GM12874 (cell line): ENCODE results near the gene C1orf50.

Experiments used
- TF ChIP-seq, protein P1 (sequence below): IDR thresholded peaks from 2 replicates; pipeline ENCODE4 v1.5.1; 2011; ENCODE audit warnings: low read depth, mild to moderate bottlenecking, control low read depth, low read length, moderate library complexity; ENCODE audit not compliant: insufficient read depth

The C1orf50 gene

DNA sequence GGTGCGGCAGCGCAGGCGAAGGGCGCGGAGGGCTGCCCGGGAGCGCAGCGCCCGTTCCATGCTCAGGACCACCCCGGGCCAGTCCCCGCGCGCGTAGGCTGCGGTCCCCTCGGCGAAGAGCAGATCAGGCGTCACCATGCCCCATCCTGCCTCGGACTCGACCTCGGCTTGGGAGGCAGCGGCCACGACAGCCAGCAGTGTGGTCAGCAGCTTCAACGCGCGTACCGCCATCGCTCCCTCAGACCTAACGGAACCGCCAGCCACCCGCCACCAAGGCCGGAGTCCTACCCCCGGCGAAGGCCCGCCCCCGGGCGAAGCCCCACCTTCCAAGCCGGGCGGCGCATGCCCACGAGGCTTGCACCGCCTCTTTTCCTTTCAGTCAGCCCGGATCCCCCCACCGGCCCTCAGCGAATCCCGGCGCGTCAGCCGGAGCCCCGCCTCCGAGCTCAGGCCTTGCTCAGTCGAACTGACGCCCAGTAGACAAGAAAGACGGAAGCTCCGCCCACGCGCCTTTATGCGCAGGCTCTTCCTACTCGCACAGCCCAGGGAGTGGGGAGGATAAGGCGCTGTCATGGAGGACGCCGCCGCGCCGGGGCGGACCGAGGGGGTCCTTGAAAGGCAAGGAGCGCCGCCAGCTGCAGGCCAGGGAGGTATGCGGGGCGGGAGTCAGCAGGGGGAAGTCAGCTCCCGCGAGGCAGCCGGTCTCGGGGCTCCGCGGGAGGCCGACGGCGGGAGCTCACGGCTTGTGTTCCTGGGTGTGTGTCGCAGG is at the start of gene C1orf50, which contains the start of gene P3H1:
Gene C1orf50 (plus strand): TSS at position 509 of the 769 bp plus-strand sequence. CDS start 63 bp downstream, at position 572.
Gene P3H1 (minus strand): TSS at position 288 of the 769 bp plus-strand sequence. CDS start 57 bp downstream, at position 231.
- TF ChIP-seq, protein P1, sequence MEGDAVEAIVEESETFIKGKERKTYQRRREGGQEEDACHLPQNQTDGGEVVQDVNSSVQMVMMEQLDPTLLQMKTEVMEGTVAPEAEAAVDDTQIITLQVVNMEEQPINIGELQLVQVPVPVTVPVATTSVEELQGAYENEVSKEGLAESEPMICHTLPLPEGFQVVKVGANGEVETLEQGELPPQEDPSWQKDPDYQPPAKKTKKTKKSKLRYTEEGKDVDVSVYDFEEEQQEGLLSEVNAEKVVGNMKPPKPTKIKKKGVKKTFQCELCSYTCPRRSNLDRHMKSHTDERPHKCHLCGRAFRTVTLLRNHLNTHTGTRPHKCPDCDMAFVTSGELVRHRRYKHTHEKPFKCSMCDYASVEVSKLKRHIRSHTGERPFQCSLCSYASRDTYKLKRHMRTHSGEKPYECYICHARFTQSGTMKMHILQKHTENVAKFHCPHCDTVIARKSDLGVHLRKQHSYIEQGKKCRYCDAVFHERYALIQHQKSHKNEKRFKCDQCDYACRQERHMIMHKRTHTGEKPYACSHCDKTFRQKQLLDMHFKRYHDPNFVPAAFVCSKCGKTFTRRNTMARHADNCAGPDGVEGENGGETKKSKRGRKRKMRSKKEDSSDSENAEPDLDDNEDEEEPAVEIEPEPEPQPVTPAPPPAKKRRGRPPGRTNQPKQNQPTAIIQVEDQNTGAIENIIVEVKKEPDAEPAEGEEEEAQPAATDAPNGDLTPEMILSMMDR = no peak

DNA sequence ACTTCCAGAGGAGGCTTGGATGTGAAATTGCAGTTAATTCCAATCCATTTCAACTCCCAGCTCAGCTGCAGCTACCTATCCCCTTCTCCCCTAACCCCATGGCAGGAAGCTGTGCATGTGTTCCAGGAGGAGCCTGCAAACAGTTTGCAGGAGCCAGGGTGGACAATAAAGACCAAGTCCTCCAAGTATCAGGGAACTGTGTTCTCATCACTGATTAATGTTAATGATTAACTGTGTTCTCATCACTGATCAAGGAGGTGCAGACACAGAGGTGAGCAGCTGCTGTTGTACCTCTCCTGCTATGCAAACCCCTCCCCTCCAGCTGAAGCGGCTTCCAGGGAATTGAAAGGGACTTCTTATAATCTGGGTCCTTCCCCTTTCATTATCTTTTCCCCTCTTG is 46.2 kb upstream of the C1orf50 start:
- TF ChIP-seq, protein P1 = no peak

DNA sequence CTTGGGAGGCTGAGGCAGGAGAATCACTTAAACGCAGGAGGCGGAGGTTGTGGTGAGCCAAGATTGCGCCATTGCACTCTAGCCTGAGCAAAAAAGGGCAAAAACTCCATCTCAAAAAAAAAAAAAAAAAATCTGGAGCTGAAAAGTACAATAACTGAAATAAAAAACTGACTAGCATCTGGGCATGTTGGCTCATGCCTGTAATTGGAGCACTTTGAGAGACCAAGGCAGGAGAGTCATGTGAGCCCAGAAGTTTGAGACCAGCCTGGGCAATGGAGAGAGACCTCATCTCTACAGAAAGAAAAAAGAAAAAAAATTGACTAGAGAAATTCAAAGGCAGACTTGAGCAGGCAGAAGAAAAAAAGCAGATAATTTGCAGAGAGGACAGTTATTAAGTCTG is 45.1 kb upstream of the C1orf50 start:
- TF ChIP-seq, protein P1 = no peak

DNA sequence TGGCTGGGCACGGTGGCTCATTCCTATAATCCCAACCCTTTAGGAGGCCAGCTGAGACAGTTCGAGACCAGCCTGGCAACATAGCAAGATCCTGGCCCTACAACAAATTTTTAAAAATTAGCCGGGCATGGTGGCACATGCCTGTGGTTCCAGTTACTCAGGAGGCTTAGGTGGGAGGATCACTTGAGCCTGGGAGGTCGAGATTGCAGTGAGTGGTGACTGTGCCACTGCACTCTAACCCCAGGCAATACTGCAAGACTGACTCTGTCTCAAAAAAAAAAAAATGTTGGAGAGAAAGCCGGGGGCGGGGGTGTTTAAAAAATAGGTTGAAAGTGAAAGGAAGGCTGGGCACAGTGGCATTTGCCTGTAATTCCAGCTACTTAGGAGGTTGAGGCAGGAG is 43.5 kb upstream of the C1orf50 start:
- TF ChIP-seq, protein P1 = no peak

DNA sequence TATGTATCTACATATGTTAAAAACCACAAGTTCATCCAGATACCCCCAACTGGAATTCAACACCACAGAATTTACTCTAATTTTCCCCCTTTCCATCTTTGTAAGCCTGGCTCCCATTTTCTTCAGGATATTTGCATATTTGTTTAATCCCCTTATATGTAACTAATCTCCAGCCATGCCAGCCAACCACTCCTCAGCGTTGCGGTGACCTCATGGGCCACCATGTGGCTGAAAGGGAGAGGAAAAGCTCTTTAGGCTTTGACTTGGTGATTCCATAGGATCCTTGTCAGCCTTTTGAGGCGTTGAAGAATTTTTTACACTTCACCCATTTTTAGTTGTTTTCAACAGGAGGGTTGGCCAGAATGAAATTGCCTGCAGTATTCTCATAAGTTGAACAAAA is 37.0 kb upstream of the C1orf50 start:
- TF ChIP-seq, protein P1 = no peak

DNA sequence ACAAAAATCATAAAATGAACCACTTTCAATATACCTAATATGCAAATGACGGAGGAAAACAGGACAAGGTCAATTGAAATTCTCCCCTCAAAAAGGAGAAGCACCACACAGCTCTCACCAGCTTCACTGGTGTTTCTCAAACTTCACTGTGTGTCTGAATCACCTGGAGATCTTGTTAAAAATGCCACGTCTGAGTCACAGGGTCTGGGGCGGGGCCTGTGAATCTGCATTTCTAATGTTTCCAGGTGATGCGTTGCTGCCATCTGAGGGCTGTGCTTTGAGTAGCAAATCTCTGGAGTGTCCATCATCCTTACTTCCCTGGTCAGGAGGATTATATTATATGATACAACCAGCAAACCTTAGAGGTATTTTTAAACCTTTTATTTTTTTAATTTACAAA is 36.1 kb upstream of the C1orf50 start:
- TF ChIP-seq, protein P1 = 0 out of 2 replicates have a peak, but pooled peaks have one; percentile 7

DNA sequence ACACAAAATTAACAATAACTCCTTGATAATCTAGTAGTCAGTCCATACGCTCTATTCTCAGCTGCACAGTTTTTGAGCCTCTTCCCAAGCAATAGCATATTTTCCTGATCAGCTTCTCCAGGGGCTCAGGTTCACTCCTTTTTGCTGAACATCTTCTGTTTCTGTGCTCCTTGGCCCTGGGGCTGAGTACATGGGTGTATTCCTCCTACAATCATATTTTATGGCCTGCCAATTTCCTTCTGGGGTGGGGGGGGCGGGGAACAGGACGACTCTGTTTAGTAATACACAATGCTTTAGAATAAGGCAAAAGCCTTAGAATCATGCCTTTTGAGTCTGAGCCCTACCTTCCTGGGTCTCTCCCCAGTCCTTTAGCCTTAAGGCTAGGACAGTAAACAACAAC is 35.5 kb upstream of the C1orf50 start:
- TF ChIP-seq, protein P1 = no peak
